HL-60 (cell line): ENCODE data around the gene EMP3.

Experiments used
- DNase-seq, 2 experiments: peaks; one replicate each; pipeline ENCODE4 v3.0.0-alpha.2; 2010 to 2020; ENCODE audit warnings: low read depth in 1 of 2, low spot score in 1 of 2
- H3K27ac ChIP-seq: fragments of 250-450 bp; sonication (Bioruptor Pico); replicated peaks from 2 replicates; pipeline ENCODE4 v1.5.1; 2020; ENCODE audit warnings: mild to moderate bottlenecking, moderate library complexity
- H3K27me3 ChIP-seq: fragments of 250-450 bp; sonication (Bioruptor Pico); 2 replicates; pipeline ENCODE4 v1.5.1; 2021; ENCODE audit warnings: mild to moderate bottlenecking, moderate library complexity; ENCODE audit not compliant: insufficient read depth, poor library complexity, severe bottlenecking
- H3K4me3 ChIP-seq: replicated peaks from 2 replicates; pipeline ENCODE4 v1.5.1; 2011; ENCODE audit warnings: mild to moderate bottlenecking, control low read depth, low read length; ENCODE audit not compliant: insufficient read depth
- CTCF ChIP-seq: IDR thresholded peaks from one replicate; pipeline ENCODE4 v1.5.1; 2011; ENCODE audit warnings: low read length, control low read depth, inconsistent platforms; ENCODE audit not compliant: insufficient read depth
- GABPA ChIP-seq: IDR thresholded peaks from 2 replicates; pipeline ENCODE4 v1.6.1; 2012; ENCODE audit warnings: low read depth
- POLR2AphosphoS5 ChIP-seq: IDR thresholded peaks from 2 replicates; pipeline ENCODE4 v1.6.1; 2012; ENCODE audit warnings: low read depth
- REST ChIP-seq: IDR thresholded peaks from 2 replicates; pipeline ENCODE4 v1.6.1; 2012; ENCODE audit warnings: low read depth; ENCODE audit not compliant: insufficient replicate concordance
- SPI1 ChIP-seq: IDR thresholded peaks from 2 replicates; pipeline ENCODE4 v1.6.1; 2012; ENCODE audit warnings: low read depth, mild to moderate bottlenecking, borderline replicate concordance

EMP3 gene

GRCh38 chr19:48297975-48298374, 27.4 kb upstream of the EMP3 start:
- Histone ChIP-seq H3K27me3 (peaks cover under 1% of the 10 kb centered on the region), H3K4me3 (no peak overlapping the region), H3K27ac (no peak overlapping the region)
- DNase-seq: no peak
- TF ChIP-seq GABPA: no peak
- no peak for TF ChIP-seq SPI1
- TF ChIP-seq POLR2AphosphoS5: no peak
- no peak for TF ChIP-seq CTCF
- no peak for TF ChIP-seq REST

- peaks cover 2% of the 10 kb centered on the region for H3K27me3 ChIP-seq
- no peak overlapping the region for H3K27ac ChIP-seq
- TF ChIP-seq POLR2AphosphoS5 (no peak), CTCF (no peak), REST (no peak), GABPA (no peak)
- no peak for DNase-seq
- no peak overlapping the region for H3K4me3 ChIP-seq
These were observed 23.3 kb upstream of the EMP3 start for GRCh38 chr19:48301886-48302599.

- H3K27ac ChIP-seq: no peak overlapping the region
- no peak for DNase-seq
- H3K4me3 ChIP-seq: no peak overlapping the region
- TF ChIP-seq REST (no peak), POLR2AphosphoS5 (no peak), SPI1 (no peak), CTCF (no peak), GABPA (no peak)
- H3K27me3 ChIP-seq: peaks cover 2% of the 10 kb centered on the region
These were observed 22.8 kb upstream of the EMP3 start for GRCh38 chr19:48302600-48302959.
